22Rv1 (cell line): ENCODE results near the gene ALG6.

Source experiments
- ZFX ChIP-seq: fragments of 450-650 bp; IDR thresholded peaks from 2 replicates; pipeline ENCODE4 v1.6.1; 2017; ENCODE audit warnings: antibody characterized with exemption, borderline replicate concordance
- TF ChIP-seq, protein P1 (sequence below): fragments of 450-650 bp; IDR thresholded peaks from 2 replicates; pipeline ENCODE4 v1.5.1; 2017; ENCODE audit warnings: mild to moderate bottlenecking

DNA sequence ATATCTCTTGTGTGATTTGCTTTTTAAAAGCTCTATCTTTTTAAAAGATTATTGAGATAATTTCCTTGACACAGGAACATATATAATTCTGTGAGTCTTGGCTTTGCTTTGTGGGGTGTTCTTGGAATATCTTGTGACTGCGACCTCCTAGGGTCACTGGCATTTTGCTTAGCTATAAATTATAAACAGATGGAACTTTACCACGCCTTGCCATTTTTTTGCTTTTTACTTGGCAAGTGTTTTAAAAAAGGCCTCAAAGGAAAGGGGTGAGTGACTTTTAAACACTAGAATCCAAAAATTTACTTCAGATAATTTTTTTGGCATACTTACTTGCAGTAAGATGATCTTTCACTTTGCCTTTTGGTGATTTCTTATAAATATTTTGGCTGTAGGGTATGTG lies 43.6 kb downstream of the ALG6 start:
- TF ChIP-seq, protein P1, sequence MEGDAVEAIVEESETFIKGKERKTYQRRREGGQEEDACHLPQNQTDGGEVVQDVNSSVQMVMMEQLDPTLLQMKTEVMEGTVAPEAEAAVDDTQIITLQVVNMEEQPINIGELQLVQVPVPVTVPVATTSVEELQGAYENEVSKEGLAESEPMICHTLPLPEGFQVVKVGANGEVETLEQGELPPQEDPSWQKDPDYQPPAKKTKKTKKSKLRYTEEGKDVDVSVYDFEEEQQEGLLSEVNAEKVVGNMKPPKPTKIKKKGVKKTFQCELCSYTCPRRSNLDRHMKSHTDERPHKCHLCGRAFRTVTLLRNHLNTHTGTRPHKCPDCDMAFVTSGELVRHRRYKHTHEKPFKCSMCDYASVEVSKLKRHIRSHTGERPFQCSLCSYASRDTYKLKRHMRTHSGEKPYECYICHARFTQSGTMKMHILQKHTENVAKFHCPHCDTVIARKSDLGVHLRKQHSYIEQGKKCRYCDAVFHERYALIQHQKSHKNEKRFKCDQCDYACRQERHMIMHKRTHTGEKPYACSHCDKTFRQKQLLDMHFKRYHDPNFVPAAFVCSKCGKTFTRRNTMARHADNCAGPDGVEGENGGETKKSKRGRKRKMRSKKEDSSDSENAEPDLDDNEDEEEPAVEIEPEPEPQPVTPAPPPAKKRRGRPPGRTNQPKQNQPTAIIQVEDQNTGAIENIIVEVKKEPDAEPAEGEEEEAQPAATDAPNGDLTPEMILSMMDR, result no peak
- no peak for TF ChIP-seq ZFX
